Suprapubic skin (tissue), 4 donors: ENCODE measurements around the gene PRSS57. TPM values are rescaled to one million over a fixed set of nuclear protein-coding genes. Genes with fewer than 3 reads are reported as not detected.

ENCODE experiments used
- DNase-seq, 2 donors: peaks; one replicate each; pipeline ENCODE4 v3.0.0-alpha.2; 2019; ENCODE audit warnings: low spot score in 2 of 2
- H3K27ac ChIP-seq: fragments of 200-600 bp; sonication (generic); one replicate; pipeline ENCODE4 v1.5.1; 2019
- H3K27me3 ChIP-seq: fragments of 200-600 bp; sonication (generic); one replicate; pipeline ENCODE4 v1.5.1; 2019
- H3K36me3 ChIP-seq: fragments of 200-600 bp; sonication (generic); one replicate; pipeline ENCODE4 v1.5.1; 2019
- H3K4me1 ChIP-seq: fragments of 200-600 bp; sonication (generic); one replicate; pipeline ENCODE4 v1.5.1; 2019
- H3K4me3 ChIP-seq: fragments of 200-600 bp; sonication (generic); one replicate; pipeline ENCODE4 v1.5.1; 2019; ENCODE audit warnings: mild to moderate bottlenecking
- H3K9me3 ChIP-seq: fragments of 200-600 bp; sonication (generic); one replicate; pipeline ENCODE4 v1.5.1; 2019
- EP300 ChIP-seq: sonication (generic); formaldehyde crosslinking; IDR thresholded peaks from one replicate; pipeline ENCODE4 v1.6.1; 2017; ENCODE audit warnings: antibody characterized with exemption
- POLR2A ChIP-seq, 2 donors: fragments of 450-650 bp; IDR thresholded peaks; one replicate each; pipeline ENCODE4 v1.6.1; 2017; ENCODE audit warnings: antibody characterized with exemption in 2 of 2, mild to moderate bottlenecking in 2 of 2, moderate library complexity in 2 of 2
- POLR2AphosphoS5 ChIP-seq, 3 donors: sonication (generic); formaldehyde crosslinking; IDR thresholded peaks; one replicate each; pipeline ENCODE4 v1.6.1; 2017; ENCODE audit warnings: antibody characterized with exemption in 3 of 3
- WGBS: methylation state at CpG from one replicate; pipeline ENCODE4 v1.1.5; 2018; 5-methylcytosine and 5-hydroxymethylcytosine counted together
- total RNA-seq, 4 donors: library from RNA; depleted of rRNA; stranded (reverse); fragments of >200 nt; gene quantifications; one replicate each; pipeline ENCODE4 v1.1.0, GENCODE V29; 2016
- TF ChIP-seq, protein P1 (sequence below), 2 donors: fragments of 200-600 bp in 1 of 2; fragments of 450-650 bp in 1 of 2; sonication (generic) in 1 of 2; IDR thresholded peaks; one replicate each; pipeline ENCODE4 v1.5.1; 2016 to 2019; ENCODE audit warnings: antibody characterized with exemption in 2 of 2, mild to moderate bottlenecking in 1 of 2, moderate library complexity in 1 of 2

Gene PRSS57
- total RNA-seq, 4 donors from 2014 or later, result not detected

DNA sequence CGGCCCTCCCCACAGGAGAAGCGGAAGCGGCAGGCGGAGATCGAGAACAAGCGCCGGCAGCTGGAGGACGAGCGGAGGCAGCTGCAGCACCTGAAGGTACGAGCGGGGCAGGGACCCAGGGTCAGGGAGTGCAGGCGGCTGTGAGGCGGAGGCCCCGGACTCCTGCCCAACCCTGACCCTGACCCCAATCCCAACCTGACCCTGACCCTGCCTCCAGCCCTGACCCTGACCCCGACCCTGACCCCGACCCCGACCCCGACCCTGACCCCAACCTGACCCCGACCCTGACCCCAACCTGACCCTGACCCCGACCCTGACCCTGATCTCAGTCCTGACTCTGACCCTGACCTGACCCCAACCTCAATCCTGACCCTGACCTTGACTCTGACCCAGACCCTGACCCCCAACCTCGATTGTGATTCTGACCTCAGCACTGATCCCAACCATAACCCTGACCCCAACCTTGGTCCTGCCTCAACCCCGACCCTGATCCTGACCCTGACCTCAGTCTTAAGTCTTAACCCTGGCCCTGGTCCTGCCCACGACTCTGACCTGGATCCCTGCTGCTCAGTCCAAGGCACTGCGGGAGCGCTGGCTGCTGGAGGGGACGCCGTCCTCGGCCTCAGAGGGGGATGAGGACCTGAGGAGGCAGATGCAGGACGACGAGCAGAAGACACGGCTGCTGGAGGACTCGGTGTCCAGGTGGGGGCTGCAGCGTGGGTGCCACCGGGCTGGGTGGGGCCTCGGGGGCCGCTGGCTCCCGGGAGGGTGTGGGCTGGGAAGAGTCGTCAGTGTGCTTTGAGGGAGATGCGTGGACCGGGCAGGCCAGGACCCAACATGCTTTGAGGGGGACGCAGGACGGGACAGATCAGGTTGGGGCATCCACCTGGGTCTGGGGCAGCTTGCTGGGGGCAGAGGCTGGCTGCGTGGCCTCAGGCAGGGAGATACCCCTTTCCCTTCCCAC lies 32.0 kb upstream of the PRSS57 start:
- Histone ChIP-seq H3K4me1 (peaks cover 9% of the 10 kb centered on the region), H3K36me3 (peaks cover 25% of the 10 kb centered on the region), H3K27me3 (no peaks in the 10 kb centered on the region), H3K4me3 (no peak overlapping the region), H3K9me3 (no peaks in the 10 kb centered on the region), H3K27ac (peak overlapping the region; percentile 69)
- 83% methylated on average over 35 of the region's 43 CpGs for WGBS
- TF ChIP-seq EP300, result no peak
- DNase-seq, result no peak

DNA sequence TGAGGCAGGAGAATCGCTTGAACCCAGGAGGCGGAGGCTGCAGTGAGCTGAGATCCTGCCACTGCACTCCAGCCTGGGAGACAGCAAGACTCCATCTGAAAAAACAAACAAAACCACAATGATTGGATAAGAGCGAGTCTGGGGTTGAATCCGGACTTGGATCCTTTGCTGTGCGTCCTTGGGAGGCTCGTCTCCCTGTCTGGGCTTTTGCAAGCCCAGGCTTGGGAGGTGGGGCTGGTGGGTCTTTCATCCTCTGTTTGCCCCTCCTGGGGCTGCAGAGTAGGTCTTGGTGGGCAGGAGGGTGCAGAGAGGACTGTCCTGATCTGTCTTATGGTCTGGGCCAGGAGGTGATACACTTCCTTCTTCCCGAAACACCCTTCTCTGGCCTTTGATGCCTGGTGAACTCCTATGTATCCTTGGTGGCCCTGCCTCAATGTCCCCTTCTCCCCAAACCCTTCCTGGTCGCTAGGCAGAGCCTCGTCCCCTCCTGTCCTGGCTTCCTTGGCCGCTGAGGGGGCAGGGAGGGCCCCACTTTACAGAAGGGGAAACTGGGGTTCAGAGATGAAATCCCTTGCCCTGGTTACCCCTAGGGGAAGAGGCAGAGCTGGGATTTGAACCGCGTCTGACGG lies 30.3 kb upstream of the PRSS57 start:
- DNase-seq, result no peak
- no peak for TF ChIP-seq EP300
- TF ChIP-seq, protein P1, sequence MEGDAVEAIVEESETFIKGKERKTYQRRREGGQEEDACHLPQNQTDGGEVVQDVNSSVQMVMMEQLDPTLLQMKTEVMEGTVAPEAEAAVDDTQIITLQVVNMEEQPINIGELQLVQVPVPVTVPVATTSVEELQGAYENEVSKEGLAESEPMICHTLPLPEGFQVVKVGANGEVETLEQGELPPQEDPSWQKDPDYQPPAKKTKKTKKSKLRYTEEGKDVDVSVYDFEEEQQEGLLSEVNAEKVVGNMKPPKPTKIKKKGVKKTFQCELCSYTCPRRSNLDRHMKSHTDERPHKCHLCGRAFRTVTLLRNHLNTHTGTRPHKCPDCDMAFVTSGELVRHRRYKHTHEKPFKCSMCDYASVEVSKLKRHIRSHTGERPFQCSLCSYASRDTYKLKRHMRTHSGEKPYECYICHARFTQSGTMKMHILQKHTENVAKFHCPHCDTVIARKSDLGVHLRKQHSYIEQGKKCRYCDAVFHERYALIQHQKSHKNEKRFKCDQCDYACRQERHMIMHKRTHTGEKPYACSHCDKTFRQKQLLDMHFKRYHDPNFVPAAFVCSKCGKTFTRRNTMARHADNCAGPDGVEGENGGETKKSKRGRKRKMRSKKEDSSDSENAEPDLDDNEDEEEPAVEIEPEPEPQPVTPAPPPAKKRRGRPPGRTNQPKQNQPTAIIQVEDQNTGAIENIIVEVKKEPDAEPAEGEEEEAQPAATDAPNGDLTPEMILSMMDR (IDR thresholded peaks at IDR 0.05), result no peak
- no peak for TF ChIP-seq POLR2A (IDR thresholded peaks at IDR 0.05)
- TF ChIP-seq POLR2AphosphoS5 (IDR thresholded peaks at IDR 0.05), result no peak
- Histone ChIP-seq H3K4me3 (no peak overlapping the region), H3K27ac (no peak overlapping the region), H3K9me3 (no peaks in the 10 kb centered on the region), H3K27me3 (no peaks in the 10 kb centered on the region), H3K4me1 (peaks cover 10% of the 10 kb centered on the region), H3K36me3 (peaks cover 9% of the 10 kb centered on the region)
- 87% methylated on average over 8 of the region's 13 CpGs for WGBS

DNA sequence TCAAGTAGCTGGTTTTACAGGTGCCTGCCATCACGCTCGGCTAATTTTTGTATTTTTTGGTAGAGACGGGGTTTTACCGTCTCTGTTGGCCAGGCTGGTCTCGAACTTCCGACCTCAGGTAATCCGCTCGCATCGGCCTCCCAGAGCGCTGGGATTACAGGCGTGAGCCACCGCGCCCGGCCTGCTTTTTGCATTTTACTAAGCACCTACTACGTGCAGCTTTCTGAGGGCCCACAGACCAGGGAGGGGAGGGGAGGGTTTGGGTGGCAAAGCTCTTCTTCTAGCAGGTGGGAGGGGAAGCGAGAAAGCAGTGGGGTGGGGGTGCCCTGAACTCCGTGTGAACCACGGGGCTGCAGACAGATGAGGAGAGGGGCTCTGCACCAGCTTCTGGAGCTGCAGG lies 28.5 kb upstream of the PRSS57 start:
- Histone ChIP-seq H3K36me3 (peaks cover 9% of the 10 kb centered on the region), H3K27ac (no peak overlapping the region), H3K4me1 (peaks cover 23% of the 10 kb centered on the region), H3K27me3 (peaks cover 5% of the 10 kb centered on the region), H3K9me3 (no peaks in the 10 kb centered on the region), H3K4me3 (no peak overlapping the region)
- no peak for DNase-seq
- TF ChIP-seq POLR2A (IDR thresholded peaks at IDR 0.05) (no peak), POLR2AphosphoS5 (IDR thresholded peaks at IDR 0.05) (no peak), EP300 (no peak)
- TF ChIP-seq, protein P1 (IDR thresholded peaks at IDR 0.05), result no peak
- WGBS, result 93% methylated on average over 16 of the region's 18 CpGs

DNA sequence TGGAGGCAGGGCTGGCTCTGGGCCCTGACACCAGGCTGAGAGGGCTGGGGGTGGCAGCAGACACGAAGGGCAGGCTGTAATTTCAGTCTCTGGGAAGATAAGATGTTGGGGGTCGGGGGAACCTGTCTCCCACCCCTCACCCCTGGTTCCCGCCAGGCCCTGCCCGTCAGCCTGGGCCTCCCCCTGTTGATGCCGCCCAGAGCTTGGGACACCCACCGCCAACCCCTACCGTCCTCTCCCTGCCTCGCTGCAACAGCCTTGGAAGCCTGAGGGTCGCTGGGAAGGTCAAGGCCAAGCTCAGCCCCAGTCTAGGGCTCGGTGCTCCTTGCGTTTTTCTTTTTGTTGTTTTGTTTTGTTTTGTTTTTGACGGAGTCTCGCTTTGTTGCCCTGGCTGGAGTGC lies 28.0 kb upstream of the PRSS57 start:
- WGBS, result 88% methylated on average over 12 of the region's 13 CpGs

DNA sequence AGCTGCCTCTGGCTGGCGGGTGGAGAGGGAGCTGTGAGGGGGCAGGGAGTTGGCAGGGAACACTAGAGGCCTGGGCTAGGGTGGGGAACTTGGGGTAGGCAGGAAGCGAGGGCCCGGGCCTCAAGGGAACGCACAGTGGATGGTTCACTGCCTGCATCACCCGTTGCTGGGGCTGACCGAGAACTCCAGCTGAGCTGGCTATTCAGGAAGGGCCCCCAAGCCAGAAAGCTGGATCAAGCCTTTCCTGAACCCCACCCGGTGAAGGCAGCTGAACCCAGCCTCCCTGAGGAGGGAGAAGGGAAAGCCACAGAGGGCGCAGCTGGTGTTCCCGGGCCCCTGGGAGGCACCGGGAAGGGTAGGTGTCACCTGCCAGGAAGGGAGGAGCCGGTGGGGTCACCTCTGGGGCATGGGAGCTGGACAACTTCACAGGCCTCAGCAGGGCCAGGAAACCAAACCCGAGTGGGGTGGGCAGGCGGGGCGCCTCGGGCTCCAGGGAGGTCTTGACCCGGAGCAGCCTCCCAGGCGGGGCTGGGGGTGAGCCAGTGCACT lies 27.4 kb upstream of the PRSS57 start:
- peaks cover 29% of the 10 kb centered on the region for H3K4me1 ChIP-seq
- DNase-seq, result no peak
- no peak overlapping the region for H3K27ac ChIP-seq
- peaks cover 4% of the 10 kb centered on the region for H3K36me3 ChIP-seq
- H3K27me3 ChIP-seq, result peaks cover 5% of the 10 kb centered on the region
- WGBS, result 33% methylated on average over 4 of the region's 17 CpGs
- H3K9me3 ChIP-seq, result no peaks in the 10 kb centered on the region
- no peak overlapping the region for H3K4me3 ChIP-seq
- TF ChIP-seq, protein P1 (IDR thresholded peaks at IDR 0.05), result no peak
- no peak for TF ChIP-seq POLR2AphosphoS5 (IDR thresholded peaks at IDR 0.05)
- TF ChIP-seq EP300, result no peak
- no peak for TF ChIP-seq POLR2A (IDR thresholded peaks at IDR 0.05)

More for the DNA sequence above, 28.0 kb upstream of the PRSS57 start:
- DNase-seq, result no peak
- H3K27me3 ChIP-seq, result peaks cover 5% of the 10 kb centered on the region
- peaks cover 9% of the 10 kb centered on the region for H3K36me3 ChIP-seq
- TF ChIP-seq, protein P1 (IDR thresholded peaks at IDR 0.05), result no peak
- TF ChIP-seq POLR2AphosphoS5 (IDR thresholded peaks at IDR 0.05) (no peak), EP300 (no peak), POLR2A (IDR thresholded peaks at IDR 0.05) (no peak)
- H3K4me1 ChIP-seq, result peaks cover 28% of the 10 kb centered on the region
- no peak overlapping the region for H3K4me3 ChIP-seq
- no peak overlapping the region for H3K27ac ChIP-seq
- no peaks in the 10 kb centered on the region for H3K9me3 ChIP-seq
